Activated CD8-positive, alpha-beta memory T cell treated with anti-CD3 and anti-CD28 coated beads, Interleukin-2, amount 50 U/mL, for 24 hours (primary cell): ENCODE results near the gene EEPD1.
"Not testable (repeated sequence)": the region's sequence is repeated elsewhere in the genome, so short reads cannot be mapped to it uniquely, and the experiment has no call there.

ENCODE experiments used
- DNase-seq: peaks from one replicate; pipeline ENCODE4 v3.0.0-alpha.2; 2020; ENCODE audit errors: extremely low read depth

Gene EEPD1

GRCh38 chr7:36253699-36254098, 100.6 kb downstream of the EEPD1 start:
- DNase-seq = no peak

- DNase-seq = not testable (repeated sequence)
Measured at GRCh38 chr7:36258510-36259259, 105.6 kb downstream of the EEPD1 start.

- DNase-seq = no peak
Measured at GRCh38 chr7:36260481-36260880, 107.4 kb downstream of the EEPD1 start.

- DNase-seq = no peak
Measured at GRCh38 chr7:36261019-36261754, 108.1 kb downstream of the EEPD1 start.

- DNase-seq = no peak
Measured at GRCh38 chr7:36262309-36263094, 109.4 kb downstream of the EEPD1 start.

GRCh38 chr7:36263095-36263484, 110.0 kb downstream of the EEPD1 start:
- DNase-seq = no peak

GRCh38 chr7:36264123-36264801, 111.2 kb downstream of the EEPD1 start:
- no peak for DNase-seq

- no peak for DNase-seq
Measured at GRCh38 chr7:36264913-36265516, 112.0 kb downstream of the EEPD1 start.

- no peak for DNase-seq
Measured at GRCh38 chr7:36265680-36266079, 112.6 kb downstream of the EEPD1 start.

GRCh38 chr7:36266190-36266589, 113.1 kb downstream of the EEPD1 start:
- no peak for DNase-seq

GRCh38 chr7:36266683-36267082, 113.6 kb downstream of the EEPD1 start:
- DNase-seq = no peak

GRCh38 chr7:36272211-36272566, 119.1 kb downstream of the EEPD1 start:
- no peak for DNase-seq

- no peak for DNase-seq
Measured at GRCh38 chr7:36272567-36273269, 119.7 kb downstream of the EEPD1 start.

GRCh38 chr7:36273836-36274235, 120.8 kb downstream of the EEPD1 start:
- no peak for DNase-seq

GRCh38 chr7:36275735-36276284, 122.8 kb downstream of the EEPD1 start:
- no peak for DNase-seq

- no peak for DNase-seq
Measured at GRCh38 chr7:36276428-36277248, 123.6 kb downstream of the EEPD1 start.

- no peak for DNase-seq
Measured at GRCh38 chr7:36277249-36277542, 124.1 kb downstream of the EEPD1 start.

GRCh38 chr7:36278069-36278619, 125.1 kb downstream of the EEPD1 start:
- no peak for DNase-seq

GRCh38 chr7:36278620-36279172, 125.6 kb downstream of the EEPD1 start:
- DNase-seq = no peak
